ENCODE data around the gene CLK2.
"Not testable (repeated sequence)": the region's sequence is repeated elsewhere in the genome, so short reads cannot be mapped to it uniquely, and the experiment has no call there.

DNA sequence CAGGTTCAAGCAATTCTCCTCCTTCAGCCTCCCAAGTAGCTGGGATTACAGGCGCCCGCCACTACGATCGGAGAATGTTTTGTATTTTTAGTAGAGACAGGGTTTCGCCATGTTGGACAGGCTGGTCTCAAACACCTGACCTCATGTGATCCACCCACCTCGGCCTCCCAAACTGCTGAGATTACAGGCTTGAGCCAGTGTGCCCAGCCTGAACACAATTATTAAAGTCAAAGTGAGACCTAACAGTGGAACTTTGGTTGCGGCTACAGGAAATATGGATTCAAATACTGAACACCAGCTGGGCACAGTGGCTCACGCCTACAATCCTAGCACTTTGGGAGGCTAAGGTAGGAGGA lies 47.9 kb downstream of the CLK2 start:
- TF ChIP-seq, protein P1, sequence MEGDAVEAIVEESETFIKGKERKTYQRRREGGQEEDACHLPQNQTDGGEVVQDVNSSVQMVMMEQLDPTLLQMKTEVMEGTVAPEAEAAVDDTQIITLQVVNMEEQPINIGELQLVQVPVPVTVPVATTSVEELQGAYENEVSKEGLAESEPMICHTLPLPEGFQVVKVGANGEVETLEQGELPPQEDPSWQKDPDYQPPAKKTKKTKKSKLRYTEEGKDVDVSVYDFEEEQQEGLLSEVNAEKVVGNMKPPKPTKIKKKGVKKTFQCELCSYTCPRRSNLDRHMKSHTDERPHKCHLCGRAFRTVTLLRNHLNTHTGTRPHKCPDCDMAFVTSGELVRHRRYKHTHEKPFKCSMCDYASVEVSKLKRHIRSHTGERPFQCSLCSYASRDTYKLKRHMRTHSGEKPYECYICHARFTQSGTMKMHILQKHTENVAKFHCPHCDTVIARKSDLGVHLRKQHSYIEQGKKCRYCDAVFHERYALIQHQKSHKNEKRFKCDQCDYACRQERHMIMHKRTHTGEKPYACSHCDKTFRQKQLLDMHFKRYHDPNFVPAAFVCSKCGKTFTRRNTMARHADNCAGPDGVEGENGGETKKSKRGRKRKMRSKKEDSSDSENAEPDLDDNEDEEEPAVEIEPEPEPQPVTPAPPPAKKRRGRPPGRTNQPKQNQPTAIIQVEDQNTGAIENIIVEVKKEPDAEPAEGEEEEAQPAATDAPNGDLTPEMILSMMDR (conservative IDR thresholded peaks at IDR 0.05; ENCODE audit: low read depth in 2 of 2), result not testable (repeated sequence)
- TF ChIP-seq REST (IDR thresholded peaks at IDR 0.05; ENCODE audit: unreplicated experiment); CREB1 (CRISPR knock-in tag; IDR thresholded peaks at IDR 0.05; ENCODE audit: low read depth): not testable (repeated sequence)
